Parathyroid adenoma (tissue), 2 donors: ENCODE data around the gene ZNF148.

Experiments
- H2AFZ ChIP-seq: fragments of 300-600 bp; sonication (generic); one replicate; pipeline ENCODE4 v1.7.0; 2017; ENCODE audit warnings: antibody characterized with exemption, mild to moderate bottlenecking
- H3K27ac ChIP-seq: fragments of 300-600 bp; sonication (generic); one replicate; pipeline ENCODE4 v1.7.0; 2017
- H3K27me3 ChIP-seq: fragments of 300-600 bp; sonication (generic); one replicate; pipeline ENCODE4 v1.7.0; 2017; ENCODE audit warnings: low read length; ENCODE audit not compliant: control insufficient read depth, insufficient read depth
- H3K36me3 ChIP-seq: fragments of 300-600 bp; sonication (generic); one replicate; pipeline ENCODE4 v1.7.0; 2017; ENCODE audit warnings: low read length; ENCODE audit not compliant: control insufficient read depth, insufficient read depth
- H3K4me1 ChIP-seq: fragments of 300-600 bp; sonication (generic); one replicate; pipeline ENCODE4 v1.7.0; 2017; ENCODE audit warnings: control low read depth
- H3K4me2 ChIP-seq: fragments of 300-600 bp; sonication (generic); one replicate; pipeline ENCODE4 v1.7.0; 2017; ENCODE audit warnings: low read length
- H3K4me3 ChIP-seq: fragments of 300-600 bp; sonication (generic); one replicate; pipeline ENCODE4 v1.7.0; 2017; ENCODE audit warnings: low read depth, low read length
- H3K79me2 ChIP-seq: fragments of 300-600 bp; sonication (generic); one replicate; pipeline ENCODE4 v1.7.0; 2017; ENCODE audit warnings: control low read depth
- H3K9ac ChIP-seq: fragments of 300-600 bp; sonication (generic); one replicate; pipeline ENCODE4 v1.7.0; 2017; ENCODE audit warnings: mild to moderate bottlenecking
- H3K9me3 ChIP-seq: fragments of 300-600 bp; sonication (generic); one replicate; pipeline ENCODE4 v1.7.0; 2017; ENCODE audit warnings: low read length; ENCODE audit not compliant: control insufficient read depth
- TF ChIP-seq, protein P1 (sequence below): fragments of 300-600 bp; sonication (generic); IDR thresholded peaks from one replicate; pipeline ENCODE4 v1.7.0; 2017; ENCODE audit warnings: antibody characterized with exemption, mild to moderate bottlenecking
- donor health status: primary hyperparathyroidism.

Gene ZNF148

DNA sequence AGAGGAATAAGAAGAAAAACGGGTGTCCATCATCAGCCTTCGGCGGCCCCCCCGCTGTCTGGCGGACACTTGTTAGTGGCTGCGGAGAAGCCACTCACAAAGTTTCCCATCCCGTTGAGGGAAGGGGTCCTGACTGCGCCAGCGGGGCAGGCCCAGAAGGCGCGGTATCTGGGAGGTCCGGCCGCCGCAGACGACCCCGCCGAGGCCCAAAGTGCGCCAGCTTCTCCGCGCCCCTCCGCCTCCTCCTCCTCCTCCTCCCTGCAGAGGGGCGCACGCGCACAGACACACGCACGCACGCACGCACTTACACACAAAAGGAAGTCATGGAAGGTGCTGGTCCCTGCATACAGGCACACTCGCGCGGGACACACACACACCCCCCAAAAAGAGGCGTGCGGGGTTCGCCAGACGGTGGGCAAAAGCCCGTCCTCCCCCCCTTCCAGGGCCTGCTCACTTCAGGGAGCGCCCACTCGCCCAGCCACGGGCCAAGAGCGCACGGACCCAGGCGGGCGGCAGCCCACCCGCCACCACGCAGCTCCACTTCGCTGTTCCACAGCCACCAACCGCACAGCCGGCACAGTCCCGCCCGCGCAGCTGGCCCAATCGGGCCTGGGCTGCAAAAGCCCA lies 18.0 kb downstream of the ZNF148 start:
- Histone ChIP-seq H3K27ac (no peak overlapping the region), H3K4me1 (no peaks in the 10 kb centered on the region), H3K9me3 (no peaks in the 10 kb centered on the region)

DNA sequence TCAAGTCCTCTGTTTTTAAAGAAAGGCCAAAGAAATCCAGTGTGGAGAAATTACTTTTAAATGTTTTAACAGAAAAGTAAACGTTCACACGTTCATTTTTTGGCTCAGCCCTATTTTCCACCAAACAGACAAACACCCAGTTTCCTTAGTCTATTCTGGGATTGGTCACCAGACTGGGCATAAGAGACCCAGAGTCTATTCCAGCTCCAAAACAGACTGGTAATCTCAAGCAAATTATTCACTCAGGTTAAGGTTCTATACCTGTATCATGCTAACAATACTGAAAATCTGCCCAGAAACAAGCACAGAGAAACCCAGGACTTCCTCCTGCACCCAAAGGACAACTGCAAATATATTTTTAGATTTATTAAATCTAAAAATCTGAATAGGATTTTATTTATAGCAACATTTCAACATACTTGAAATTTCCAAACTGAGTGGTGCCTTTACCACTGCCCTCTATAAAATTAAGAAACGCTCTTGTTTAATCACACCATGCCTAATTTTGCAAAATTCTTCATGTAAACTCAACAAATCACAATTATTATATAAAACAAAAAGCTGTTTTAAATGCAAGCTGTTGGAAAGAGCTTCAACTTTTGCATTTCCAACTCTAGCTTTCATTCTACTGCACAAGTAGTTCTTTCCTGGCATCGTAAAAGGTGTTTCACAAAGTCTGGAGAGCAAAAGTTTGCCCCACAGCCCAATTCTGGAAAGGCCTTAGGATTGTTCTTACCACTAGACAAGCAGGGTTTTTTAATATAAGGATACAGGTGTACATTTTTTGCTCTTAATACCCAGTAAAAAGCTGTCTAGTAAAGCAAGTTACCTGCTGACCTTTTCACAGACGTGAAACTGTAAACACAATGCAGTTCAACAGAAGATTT lies 18.7 kb downstream of the ZNF148 start:
- Histone ChIP-seq H3K27ac (no peak overlapping the region), H2AFZ (peak overlapping the region; percentile 40), H3K9me3 (no peaks in the 10 kb centered on the region), H3K9ac (no peak overlapping the region), H3K79me2 (peaks cover 51% of the 10 kb centered on the region), H3K4me3 (peak overlapping the region; percentile 27), H3K4me2 (peak overlapping the region; percentile 0), H3K4me1 (no peaks in the 10 kb centered on the region), H3K27me3 (no peaks in the 10 kb centered on the region), H3K36me3 (no peaks in the 10 kb centered on the region)
- TF ChIP-seq, protein P1, sequence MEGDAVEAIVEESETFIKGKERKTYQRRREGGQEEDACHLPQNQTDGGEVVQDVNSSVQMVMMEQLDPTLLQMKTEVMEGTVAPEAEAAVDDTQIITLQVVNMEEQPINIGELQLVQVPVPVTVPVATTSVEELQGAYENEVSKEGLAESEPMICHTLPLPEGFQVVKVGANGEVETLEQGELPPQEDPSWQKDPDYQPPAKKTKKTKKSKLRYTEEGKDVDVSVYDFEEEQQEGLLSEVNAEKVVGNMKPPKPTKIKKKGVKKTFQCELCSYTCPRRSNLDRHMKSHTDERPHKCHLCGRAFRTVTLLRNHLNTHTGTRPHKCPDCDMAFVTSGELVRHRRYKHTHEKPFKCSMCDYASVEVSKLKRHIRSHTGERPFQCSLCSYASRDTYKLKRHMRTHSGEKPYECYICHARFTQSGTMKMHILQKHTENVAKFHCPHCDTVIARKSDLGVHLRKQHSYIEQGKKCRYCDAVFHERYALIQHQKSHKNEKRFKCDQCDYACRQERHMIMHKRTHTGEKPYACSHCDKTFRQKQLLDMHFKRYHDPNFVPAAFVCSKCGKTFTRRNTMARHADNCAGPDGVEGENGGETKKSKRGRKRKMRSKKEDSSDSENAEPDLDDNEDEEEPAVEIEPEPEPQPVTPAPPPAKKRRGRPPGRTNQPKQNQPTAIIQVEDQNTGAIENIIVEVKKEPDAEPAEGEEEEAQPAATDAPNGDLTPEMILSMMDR = no peak

More for the DNA sequence above, 18.0 kb downstream of the ZNF148 start:
- Histone ChIP-seq H3K79me2 (peaks cover 53% of the 10 kb centered on the region), H3K27me3 (no peaks in the 10 kb centered on the region), H3K9ac (no peak overlapping the region), H3K4me2 (peak overlapping the region; percentile 0), H3K36me3 (no peaks in the 10 kb centered on the region), H3K4me3 (peak overlapping the region; percentile 27), H2AFZ (peak overlapping the region; percentile 40)
- TF ChIP-seq, protein P1 = no peak

DNA sequence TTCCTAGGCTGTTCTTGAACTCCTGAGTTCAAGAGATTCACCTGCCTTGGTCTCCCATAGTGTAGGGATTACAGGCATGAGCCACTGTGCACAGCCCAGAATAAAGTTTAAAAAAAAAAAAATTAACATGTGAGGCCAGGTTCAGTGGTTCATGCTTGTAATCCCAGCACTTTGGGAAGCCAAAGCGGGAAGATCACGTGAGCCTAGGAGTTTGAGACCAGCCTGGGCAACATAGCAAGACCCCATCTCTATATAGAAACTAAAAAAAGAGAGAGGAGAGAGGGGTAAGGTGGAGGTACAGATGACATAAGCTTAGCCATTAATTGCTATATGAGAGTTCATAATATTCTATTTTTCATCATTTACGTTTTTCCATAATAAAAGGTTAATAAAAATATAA lies 21.5 kb downstream of the ZNF148 start:
- no peak overlapping the region for H3K4me2 ChIP-seq
- no peaks in the 10 kb centered on the region for H3K27me3 ChIP-seq
- no peaks in the 10 kb centered on the region for H3K9me3 ChIP-seq
- H3K4me3 ChIP-seq = no peak overlapping the region
- H3K79me2 ChIP-seq = peaks cover 43% of the 10 kb centered on the region
- H3K9ac ChIP-seq = no peak overlapping the region
- H3K36me3 ChIP-seq = no peaks in the 10 kb centered on the region
- H3K4me1 ChIP-seq = peaks cover 2% of the 10 kb centered on the region
- TF ChIP-seq, protein P1 = no peak
- H2AFZ ChIP-seq = no peak overlapping the region
- H3K27ac ChIP-seq = no peak overlapping the region

DNA sequence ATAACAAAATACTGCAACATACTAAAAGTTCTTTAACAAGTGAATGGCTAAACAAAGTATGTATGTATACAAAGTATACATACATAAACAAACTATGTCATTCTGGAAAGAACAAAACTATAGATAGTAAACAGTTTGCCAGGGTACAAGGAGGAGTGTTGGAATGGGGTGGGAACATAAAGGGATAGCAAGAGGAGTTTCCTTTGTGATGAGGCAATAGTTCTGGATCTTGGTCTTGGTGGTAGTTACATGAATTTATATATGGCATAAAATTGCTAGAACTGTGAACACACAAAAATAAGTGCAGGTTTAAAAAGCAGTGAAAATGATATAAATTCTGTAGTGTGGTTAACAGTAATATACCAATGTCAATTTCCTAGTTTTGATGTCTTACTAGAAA lies 22.0 kb downstream of the ZNF148 start:
- H3K9me3 ChIP-seq = no peaks in the 10 kb centered on the region
- H3K27me3 ChIP-seq = no peaks in the 10 kb centered on the region
- no peaks in the 10 kb centered on the region for H3K36me3 ChIP-seq
- peaks cover 2% of the 10 kb centered on the region for H3K4me1 ChIP-seq
- H3K79me2 ChIP-seq = peaks cover 45% of the 10 kb centered on the region
- H3K4me2 ChIP-seq = no peak overlapping the region
- no peak overlapping the region for H3K4me3 ChIP-seq
- H3K27ac ChIP-seq = no peak overlapping the region
- no peak overlapping the region for H2AFZ ChIP-seq
- TF ChIP-seq, protein P1 = no peak
- H3K9ac ChIP-seq = no peak overlapping the region
